Activated T-helper 9 cell treated with anti-CD3 and anti-CD28 coated beads, Interleukin-2, amount 50 U/mL, for 16 hours (primary cell): Measurements from ENCODE around the gene PPIA.
"Not testable (repeated sequence)": the region's sequence is repeated elsewhere in the genome, so short reads cannot be mapped to it uniquely, and the experiment has no call there.

Source experiments
- DNase-seq: peaks from one replicate; pipeline ENCODE4 v3.0.0-alpha.2; 2020; ENCODE audit warnings: low read depth

The PPIA gene

GRCh38 chr7:44827567-44827966, 31.1 kb downstream of the PPIA start:
- DNase-seq, result no peak

- no peak for DNase-seq
These were observed 42.3 kb downstream of the PPIA start for GRCh38 chr7:44838751-44839150.

GRCh38 chr7:44842675-44843074, 46.2 kb downstream of the PPIA start:
- not testable (repeated sequence) for DNase-seq

DNA sequence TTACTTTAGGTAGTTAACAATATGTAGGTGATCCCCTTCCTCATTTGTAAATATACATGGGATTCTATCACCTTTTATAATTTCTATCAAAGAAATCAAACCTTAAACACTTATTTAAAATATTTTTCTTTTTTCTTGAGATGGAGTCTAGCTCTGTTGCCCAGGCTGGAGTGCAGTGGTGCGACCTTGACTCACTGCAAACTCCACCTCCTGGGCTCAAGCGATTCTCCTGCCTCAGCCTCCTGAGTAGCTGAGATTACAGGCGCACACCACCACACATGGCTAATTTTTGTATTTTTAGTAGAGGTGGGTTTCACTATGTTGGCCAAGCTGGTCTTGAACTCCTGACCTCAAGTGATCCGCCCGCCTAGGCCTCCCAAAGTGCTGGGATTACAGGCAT, 47.0 kb downstream of the PPIA start:
- DNase-seq, result not testable (repeated sequence)

- DNase-seq, result no peak
These were observed 49.0 kb downstream of the PPIA start for GRCh38 chr7:44845451-44845850.

GRCh38 chr7:44846390-44846789, 49.9 kb downstream of the PPIA start:
- not testable (repeated sequence) for DNase-seq

DNA sequence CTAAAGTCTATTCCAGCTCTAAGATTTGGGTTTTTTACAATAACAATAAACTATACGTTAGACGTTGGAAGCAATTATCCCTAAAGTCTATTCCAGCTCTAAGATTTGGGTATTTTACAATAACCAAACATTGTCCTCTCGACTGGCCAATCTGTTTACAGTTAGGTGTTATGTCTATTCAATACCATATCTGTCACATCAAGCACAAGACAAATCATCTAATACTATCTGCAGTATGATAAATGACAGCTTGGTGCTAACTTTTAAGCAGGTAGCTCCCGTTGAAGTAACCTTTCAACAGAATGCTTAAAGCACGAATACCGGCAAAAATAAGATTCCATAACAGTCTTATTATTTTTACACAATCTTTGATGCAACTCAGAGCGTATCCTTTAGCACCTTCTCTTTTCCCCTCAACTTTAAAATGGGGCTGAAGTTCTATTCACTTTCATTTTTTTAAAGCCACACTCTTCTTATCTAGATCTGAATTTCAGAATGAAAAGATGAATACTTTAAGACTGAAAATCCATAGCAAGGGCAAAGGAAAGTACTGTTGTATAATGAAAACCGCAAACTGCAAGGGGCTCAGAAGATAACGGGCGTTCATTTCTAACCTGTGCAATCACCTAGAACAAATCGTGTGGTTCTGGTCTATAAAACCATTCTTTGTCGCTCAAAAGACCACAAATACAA, 50.5 kb downstream of the PPIA start:
- peak; percentile 7 for DNase-seq

DNA sequence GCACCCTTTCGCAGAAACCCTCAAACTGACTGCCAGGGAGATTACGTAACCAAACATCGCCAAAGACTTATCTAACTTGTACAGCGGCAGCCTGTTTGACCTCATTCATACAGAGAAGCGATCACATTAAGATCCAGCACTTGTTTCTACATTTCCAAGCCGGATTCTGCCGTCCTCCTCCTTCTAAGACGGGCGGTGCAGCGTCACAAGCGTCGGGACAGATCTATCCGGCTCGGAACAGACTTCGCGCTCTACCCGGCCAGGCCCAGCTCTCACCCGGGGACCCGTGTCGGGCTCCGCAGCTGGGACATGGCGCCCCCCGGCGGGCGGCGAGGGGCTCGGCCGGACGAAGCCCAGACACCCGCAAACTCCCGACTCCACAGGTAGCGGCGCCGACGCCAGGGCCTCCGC, 51.0 kb downstream of the PPIA start:
- DNase-seq, result peak; percentile 76

- peak; percentile 100 for DNase-seq
These were observed 51.6 kb downstream of the PPIA start, which contains the start of gene H2AZ2 for GRCh38 chr7:44847920-44848634. H2AZ2 (minus strand) TSS chr7:44848087; CDS start chr7:44847971, 116 bp downstream.

DNA sequence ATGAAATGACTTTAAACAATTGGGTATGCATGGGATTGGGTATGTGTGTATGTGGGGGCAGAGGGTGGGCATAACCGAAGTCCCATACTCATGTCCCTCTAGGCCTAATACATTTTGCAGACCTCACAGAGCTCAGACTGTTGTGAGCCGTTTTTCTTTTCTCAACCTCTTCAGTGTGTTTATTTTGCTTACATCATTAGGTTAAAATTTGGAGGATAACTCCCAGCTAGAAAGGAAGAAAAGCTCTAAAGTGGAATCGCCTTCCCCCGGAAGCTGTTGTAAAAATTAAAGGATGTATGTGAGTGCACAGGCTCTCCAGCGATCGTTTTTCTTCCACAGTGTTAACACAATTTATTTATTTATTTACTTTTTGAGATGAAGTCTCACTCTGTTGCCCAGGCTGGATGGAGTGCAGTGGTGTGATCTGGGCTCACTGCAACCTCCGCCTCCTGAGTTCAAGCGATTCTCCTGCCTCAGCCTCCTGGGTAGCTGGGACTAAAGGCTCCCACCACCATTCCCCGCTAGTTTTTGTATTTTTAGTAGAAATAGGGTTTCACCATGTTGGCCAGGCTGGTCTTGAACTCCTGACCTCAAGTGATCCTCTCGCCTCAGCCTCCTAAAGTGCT, 52.9 kb downstream of the PPIA start:
- DNase-seq, result no peak

GRCh38 chr7:44849885-44850544, 53.5 kb downstream of the PPIA start:
- DNase-seq, result no peak

DNA sequence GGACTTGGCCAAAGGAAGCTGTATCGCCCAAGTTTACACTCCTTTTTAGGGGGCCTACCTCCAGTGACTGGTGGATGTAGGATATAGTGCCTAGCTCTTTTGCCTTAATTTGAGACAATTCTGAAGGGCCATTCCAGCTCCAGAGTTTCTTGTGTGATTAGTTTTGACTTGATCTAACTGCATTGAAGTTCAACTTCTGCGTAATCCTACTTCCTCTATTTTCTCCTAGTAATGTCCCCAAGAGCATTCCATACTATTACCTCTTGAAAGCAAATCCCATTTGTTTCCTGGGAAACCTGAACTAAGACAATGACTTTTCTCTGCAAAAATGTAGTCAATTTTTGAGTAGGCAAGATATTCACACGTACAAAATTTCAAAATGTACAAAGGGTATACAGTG, 56.1 kb downstream of the PPIA start:
- DNase-seq, result no peak
